K562 (cell line): ENCODE data around the gene CAPN14.

Experiments used
- POLR2A ChIP-seq: fragments of 450-650 bp; conservative IDR thresholded peaks from 2 replicates; pipeline ENCODE4 v1.6.1; 2016
- TEAD4 ChIP-seq, 2 experiments: sonication (generic) in 1 of 2; formaldehyde crosslinking in 1 of 2; IDR thresholded peaks; 2 replicates each; pipeline versions ENCODE4 v1.6.1 to v1.8.0; 2012 to 2022; ENCODE audit warnings: borderline replicate concordance in 1 of 2, inconsistent platforms in 1 of 2, low read length in 1 of 2, mild to moderate bottlenecking in 1 of 2, missing genetic modification reagents in 1 of 2
- TF ChIP-seq, protein P1 (sequence below): sonication (generic); formaldehyde crosslinking; IDR thresholded peaks from 2 replicates; pipeline ENCODE4 v1.8.0; 2023; ENCODE audit warnings: missing genetic modification reagents, mild to moderate bottlenecking, borderline replicate concordance

DNA sequence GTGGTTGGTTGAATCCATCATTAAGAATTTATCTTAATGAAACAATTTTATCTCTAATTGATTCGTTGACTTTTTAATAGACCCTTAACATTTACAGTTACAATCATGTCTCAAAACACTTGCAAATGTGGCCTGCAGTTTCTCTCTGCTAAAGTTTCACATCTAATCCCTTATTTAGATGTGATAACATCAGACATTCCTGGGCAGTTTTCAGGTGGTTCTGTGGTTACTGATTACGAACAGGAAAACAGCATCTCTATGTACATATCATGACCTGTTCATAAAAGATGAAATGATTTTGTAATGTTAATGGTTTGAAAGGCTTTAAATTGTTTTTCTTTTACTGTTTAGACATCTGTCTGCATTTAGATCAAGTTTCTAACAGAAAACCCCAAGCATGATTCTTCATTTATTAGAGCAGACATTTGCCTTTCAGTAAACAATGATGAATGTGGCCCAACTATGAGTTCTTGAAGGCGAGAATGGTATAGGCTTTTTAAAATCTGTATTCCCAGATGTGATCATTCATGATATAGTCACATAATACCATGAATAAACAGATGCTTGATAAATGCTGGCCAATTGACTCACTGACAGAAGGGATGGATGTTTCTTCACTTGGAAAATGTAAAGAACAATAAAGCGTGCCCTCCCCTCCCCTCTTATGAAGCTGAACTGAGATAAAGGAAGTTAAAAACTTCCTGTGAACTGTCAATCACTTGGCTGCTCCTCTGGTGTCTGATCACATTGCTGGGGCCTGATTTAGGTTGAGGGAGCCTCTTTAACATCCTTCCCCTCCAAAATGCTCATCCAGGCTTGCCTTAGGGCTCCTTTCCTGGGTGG, 3.5 kb downstream of the CAPN14 start:
- TF ChIP-seq POLR2A, result no peak
- TF ChIP-seq, protein P1, sequence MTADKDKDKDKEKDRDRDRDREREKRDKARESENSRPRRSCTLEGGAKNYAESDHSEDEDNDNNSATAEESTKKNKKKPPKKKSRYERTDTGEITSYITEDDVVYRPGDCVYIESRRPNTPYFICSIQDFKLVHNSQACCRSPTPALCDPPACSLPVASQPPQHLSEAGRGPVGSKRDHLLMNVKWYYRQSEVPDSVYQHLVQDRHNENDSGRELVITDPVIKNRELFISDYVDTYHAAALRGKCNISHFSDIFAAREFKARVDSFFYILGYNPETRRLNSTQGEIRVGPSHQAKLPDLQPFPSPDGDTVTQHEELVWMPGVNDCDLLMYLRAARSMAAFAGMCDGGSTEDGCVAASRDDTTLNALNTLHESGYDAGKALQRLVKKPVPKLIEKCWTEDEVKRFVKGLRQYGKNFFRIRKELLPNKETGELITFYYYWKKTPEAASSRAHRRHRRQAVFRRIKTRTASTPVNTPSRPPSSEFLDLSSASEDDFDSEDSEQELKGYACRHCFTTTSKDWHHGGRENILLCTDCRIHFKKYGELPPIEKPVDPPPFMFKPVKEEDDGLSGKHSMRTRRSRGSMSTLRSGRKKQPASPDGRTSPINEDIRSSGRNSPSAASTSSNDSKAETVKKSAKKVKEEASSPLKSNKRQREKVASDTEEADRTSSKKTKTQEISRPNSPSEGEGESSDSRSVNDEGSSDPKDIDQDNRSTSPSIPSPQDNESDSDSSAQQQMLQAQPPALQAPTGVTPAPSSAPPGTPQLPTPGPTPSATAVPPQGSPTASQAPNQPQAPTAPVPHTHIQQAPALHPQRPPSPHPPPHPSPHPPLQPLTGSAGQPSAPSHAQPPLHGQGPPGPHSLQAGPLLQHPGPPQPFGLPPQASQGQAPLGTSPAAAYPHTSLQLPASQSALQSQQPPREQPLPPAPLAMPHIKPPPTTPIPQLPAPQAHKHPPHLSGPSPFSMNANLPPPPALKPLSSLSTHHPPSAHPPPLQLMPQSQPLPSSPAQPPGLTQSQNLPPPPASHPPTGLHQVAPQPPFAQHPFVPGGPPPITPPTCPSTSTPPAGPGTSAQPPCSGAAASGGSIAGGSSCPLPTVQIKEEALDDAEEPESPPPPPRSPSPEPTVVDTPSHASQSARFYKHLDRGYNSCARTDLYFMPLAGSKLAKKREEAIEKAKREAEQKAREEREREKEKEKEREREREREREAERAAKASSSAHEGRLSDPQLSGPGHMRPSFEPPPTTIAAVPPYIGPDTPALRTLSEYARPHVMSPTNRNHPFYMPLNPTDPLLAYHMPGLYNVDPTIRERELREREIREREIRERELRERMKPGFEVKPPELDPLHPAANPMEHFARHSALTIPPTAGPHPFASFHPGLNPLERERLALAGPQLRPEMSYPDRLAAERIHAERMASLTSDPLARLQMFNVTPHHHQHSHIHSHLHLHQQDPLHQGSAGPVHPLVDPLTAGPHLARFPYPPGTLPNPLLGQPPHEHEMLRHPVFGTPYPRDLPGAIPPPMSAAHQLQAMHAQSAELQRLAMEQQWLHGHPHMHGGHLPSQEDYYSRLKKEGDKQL (CRISPR knock-in tag), result no peak
- no peak for TF ChIP-seq TEAD4 (IDR thresholded peaks at IDR 0.05; ENCODE audit: low read length)
- no peak for TF ChIP-seq TEAD4 (CRISPR knock-in tag; IDR thresholded peaks at IDR 0.05; ENCODE audit: borderline replicate concordance)
